Calu3 (cell line): Measurements from ENCODE around the gene AMBP. TPM values are rescaled to one million over a fixed set of nuclear protein-coding genes. Genes with fewer than 3 reads are reported as not detected.

Experiments
- BruUV-seq: library from RNA; stranded (reverse); fragments of 400-500 nt; replicated peaks from 2 replicates; lab custom pipeline; 2021; lab: Mats Ljungman, UMichigan
- CTCF ChIA-PET: fragments of 300-600 bp; sonication (Branson Sonifier 250); formaldehyde crosslinking; loops from one replicate; lab custom pipeline; 2022; ENCODE audit warnings: antibody characterized with exemption; lab: Charles Lee
- DNase-seq: peaks from one replicate; pipeline ENCODE4 v3.0.0; 2022
- H3K27ac Mint-ChIP-seq: one replicate; pipeline ENCODE4 v1.8.0; 2022; ENCODE audit warnings: mixed read lengths; ENCODE audit not compliant: unreplicated experiment
- H3K27me3 Mint-ChIP-seq: one replicate; pipeline ENCODE4 v1.8.0; 2022; ENCODE audit warnings: mixed read lengths; ENCODE audit not compliant: unreplicated experiment
- H3K36me3 Mint-ChIP-seq: one replicate; pipeline ENCODE4 v1.8.0; 2022; ENCODE audit warnings: mild to moderate bottlenecking, moderate library complexity, mixed read lengths; ENCODE audit not compliant: insufficient read depth, unreplicated experiment
- H3K4me1 Mint-ChIP-seq: one replicate; pipeline ENCODE4 v1.8.0; 2022; ENCODE audit warnings: mild to moderate bottlenecking, low read depth, mixed read lengths; ENCODE audit not compliant: unreplicated experiment
- H3K4me3 Mint-ChIP-seq: one replicate; pipeline ENCODE4 v1.8.0; 2022; ENCODE audit warnings: mild to moderate bottlenecking, low read depth, moderate library complexity, mixed read lengths; ENCODE audit not compliant: unreplicated experiment
- H3K9me3 Mint-ChIP-seq: one replicate; pipeline ENCODE4 v1.8.0; 2022; ENCODE audit warnings: low read depth, mixed read lengths; ENCODE audit not compliant: unreplicated experiment
- intact Hi-C: fragments of 100-400 bp; cut with micrococcal nuclease; formaldehyde crosslinking; loops from one replicate; pipeline ENCODE4 v1.10.0; 2022; ENCODE audit not compliant: unreplicated experiment
- total RNA-seq: library from RNA; stranded (reverse); gene quantifications from 2 replicates; pipeline ENCODE4 v1.2.3, GENCODE V29; 2022
- TF ChIP-seq, protein P1 (sequence below): fragments of 200-600 bp; IDR thresholded peaks from one replicate; pipeline ENCODE4 v1.8.0; 2022; ENCODE audit warnings: antibody characterized with exemption; ENCODE audit not compliant: unreplicated experiment

The AMBP gene
- total RNA-seq, 1 experiment from 2014 or later = 2.7 TPM

DNA sequence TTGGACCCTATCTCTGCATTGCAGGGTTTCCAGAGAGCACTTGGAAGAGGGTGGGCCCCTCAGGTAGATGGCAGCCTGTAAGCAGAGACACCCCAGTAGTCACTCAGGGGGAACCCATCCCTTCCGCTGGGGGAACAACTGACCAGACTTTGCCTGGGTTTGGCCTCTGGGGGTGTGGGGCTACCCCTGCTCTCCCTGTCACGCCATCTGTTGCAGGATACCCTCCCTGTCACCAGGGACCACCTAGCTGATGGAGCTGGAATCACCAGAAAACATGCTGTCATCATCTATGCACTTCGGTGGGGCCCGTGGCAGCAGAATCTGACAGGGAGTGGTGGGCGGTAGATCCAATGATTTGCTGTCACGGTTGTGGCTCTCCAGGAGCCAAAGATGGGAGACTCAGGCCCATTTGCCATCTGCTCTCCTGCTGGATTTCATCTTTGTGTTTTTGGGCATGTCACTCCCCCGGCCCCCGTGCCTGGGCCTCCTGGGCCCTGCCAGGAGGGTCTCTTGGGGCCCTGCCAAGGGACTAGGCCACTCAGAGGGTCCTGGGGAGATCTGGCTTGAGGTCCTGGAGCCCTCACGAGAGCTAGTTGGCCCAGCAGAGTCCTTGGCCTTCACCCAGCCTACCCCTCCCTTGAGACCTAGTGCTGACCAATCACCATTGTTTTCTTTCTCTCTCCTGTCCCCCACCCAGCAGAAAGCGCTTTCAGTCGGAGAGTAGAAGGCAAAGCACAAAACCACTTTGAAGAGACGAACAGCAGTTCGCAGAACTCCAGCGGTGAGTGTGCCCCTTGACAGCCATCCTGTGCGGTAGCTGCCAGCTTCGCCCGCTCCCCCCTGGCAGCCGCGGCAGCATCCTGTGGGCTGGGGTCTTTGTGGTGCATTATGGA lies 45.9 kb downstream of the AMBP start:
- Mint-ChIP-seq H3K27me3 (no peaks in the 10 kb centered on the region), H3K4me3 (no peak overlapping the region), H3K27ac (no peak overlapping the region), H3K36me3 (peaks cover 5% of the 10 kb centered on the region), H3K4me1 (no peaks in the 10 kb centered on the region), H3K9me3 (no peaks in the 10 kb centered on the region)
- CTCF ChIA-PET = no interaction called here
- BruUV-seq = no TSS peak
- no peak for DNase-seq
- intact Hi-C loops = no loop called here
- TF ChIP-seq, protein P1, sequence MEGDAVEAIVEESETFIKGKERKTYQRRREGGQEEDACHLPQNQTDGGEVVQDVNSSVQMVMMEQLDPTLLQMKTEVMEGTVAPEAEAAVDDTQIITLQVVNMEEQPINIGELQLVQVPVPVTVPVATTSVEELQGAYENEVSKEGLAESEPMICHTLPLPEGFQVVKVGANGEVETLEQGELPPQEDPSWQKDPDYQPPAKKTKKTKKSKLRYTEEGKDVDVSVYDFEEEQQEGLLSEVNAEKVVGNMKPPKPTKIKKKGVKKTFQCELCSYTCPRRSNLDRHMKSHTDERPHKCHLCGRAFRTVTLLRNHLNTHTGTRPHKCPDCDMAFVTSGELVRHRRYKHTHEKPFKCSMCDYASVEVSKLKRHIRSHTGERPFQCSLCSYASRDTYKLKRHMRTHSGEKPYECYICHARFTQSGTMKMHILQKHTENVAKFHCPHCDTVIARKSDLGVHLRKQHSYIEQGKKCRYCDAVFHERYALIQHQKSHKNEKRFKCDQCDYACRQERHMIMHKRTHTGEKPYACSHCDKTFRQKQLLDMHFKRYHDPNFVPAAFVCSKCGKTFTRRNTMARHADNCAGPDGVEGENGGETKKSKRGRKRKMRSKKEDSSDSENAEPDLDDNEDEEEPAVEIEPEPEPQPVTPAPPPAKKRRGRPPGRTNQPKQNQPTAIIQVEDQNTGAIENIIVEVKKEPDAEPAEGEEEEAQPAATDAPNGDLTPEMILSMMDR = no peak

DNA sequence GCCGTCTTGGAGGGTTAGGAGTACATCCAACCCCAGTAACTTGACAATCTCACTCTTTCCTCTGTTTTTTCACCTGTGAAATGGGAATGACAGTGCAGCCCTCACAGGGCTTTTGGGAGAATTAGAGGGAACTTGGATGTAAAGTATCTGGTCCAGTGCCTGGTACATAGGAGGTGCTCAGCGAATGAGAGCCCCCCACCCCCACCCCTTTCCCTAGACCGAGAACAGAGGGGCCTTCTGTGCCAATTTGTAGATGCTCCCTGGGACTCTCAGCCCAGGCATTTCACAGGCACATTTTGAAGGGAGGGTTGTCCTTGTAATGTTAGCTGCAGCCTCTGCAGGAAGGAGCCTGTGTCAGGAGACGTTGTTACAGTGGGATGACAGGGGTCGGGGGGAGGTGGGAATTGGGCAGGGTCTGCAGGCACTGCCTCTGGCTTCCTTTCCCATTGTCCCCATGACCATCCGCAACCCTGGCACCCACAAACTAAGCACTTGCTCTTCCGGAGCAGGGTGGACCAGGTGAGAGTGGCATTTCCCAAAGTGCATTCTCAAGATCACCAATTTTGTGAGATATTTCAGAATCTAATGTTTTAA lies 47.0 kb downstream of the AMBP start:
- CTCF ChIA-PET = no interaction called here
- no TSS peak for BruUV-seq
- Mint-ChIP-seq H3K36me3 (peaks cover under 1% of the 10 kb centered on the region), H3K9me3 (no peaks in the 10 kb centered on the region), H3K4me3 (no peak overlapping the region), H3K27me3 (no peaks in the 10 kb centered on the region), H3K27ac (no peak overlapping the region), H3K4me1 (no peaks in the 10 kb centered on the region)
- intact Hi-C loops = no loop called here
- DNase-seq = no peak
- TF ChIP-seq, protein P1 = no peak

DNA sequence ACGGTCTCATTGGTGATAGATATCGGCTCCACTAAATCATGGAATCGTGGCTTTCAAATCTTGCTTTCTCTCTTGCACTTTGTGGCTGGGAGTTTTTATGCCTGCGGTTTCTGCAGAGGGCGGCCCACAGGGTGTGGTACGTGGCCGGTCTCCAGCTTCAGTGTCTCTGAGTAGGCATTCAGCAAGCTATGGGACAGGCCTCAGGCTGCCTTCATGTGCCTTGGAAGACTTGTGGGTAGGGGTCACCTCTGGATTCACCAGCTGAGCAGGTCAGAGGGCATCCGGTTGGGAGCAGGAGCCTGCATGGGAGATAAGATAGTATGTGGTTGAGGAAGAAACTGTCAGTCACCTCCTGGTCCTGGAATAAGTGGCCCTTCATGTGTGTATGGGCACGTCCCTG lies 47.7 kb downstream of the AMBP start:
- Mint-ChIP-seq H3K27me3 (no peaks in the 10 kb centered on the region), H3K4me1 (no peaks in the 10 kb centered on the region), H3K36me3 (no peaks in the 10 kb centered on the region), H3K27ac (no peak overlapping the region), H3K9me3 (no peaks in the 10 kb centered on the region), H3K4me3 (no peak overlapping the region)
- TF ChIP-seq, protein P1 = no peak
- CTCF ChIA-PET = no interaction called here
- intact Hi-C loops = no loop called here
- no peak for DNase-seq
- no TSS peak for BruUV-seq

DNA sequence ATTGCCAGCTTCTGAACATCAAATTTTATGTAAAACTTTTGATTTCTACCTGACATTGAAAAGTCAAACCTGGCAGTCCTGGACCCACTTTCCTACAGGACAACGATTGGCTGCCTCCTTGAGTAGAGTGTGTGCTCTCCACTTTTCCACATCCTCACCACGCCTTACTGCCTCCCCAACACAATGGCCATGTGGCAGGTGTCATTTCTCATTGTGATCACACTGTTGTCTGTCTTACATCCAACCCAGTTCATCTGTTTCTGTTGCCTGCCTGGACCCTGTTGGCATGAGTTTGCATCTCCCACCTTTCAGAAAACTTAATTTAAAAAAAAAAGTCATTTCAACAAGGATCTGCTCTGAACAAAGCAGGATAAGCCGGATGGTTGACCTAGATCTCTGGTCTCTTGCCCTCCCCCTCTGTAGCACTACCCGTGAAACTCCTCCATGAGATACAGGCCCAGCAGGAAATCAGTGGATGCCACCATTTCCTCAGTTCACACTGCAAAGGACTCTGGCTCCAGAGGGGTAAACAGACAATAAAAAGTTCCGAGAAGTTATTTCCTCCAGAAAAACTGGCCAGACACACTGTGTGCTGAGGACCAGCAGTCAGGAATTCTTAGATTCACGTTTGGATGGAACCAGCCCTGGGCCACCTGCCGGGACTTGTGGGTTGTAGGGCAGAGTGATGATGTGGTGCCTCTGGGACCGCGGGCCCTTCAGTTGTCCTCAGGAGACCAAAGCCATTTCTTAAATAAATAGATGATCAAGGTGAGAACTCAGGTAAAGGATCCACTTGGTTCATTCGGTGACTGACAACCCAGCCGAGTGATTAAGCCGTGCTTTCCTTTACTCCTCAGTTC lies 48.6 kb downstream of the AMBP start:
- Mint-ChIP-seq H3K9me3 (peaks cover 3% of the 10 kb centered on the region), H3K27me3 (no peaks in the 10 kb centered on the region), H3K4me3 (no peak overlapping the region), H3K4me1 (no peaks in the 10 kb centered on the region), H3K27ac (no peak overlapping the region), H3K36me3 (no peaks in the 10 kb centered on the region)
- intact Hi-C loops = no loop called here
- no peak for DNase-seq
- no TSS peak for BruUV-seq
- TF ChIP-seq, protein P1 = no peak
- CTCF ChIA-PET = no interaction called here
